ENCODE measurements around the gene CEP19. TPM values are rescaled to one million over a fixed set of nuclear protein-coding genes. Genes with fewer than 3 reads are reported as not detected.

The CEP19 gene
- total and polyA plus RNA-seq, 2 of the 4 experiments (the other 2 are of a cell fraction): 1.1 to 1.4 TPM

DNA sequence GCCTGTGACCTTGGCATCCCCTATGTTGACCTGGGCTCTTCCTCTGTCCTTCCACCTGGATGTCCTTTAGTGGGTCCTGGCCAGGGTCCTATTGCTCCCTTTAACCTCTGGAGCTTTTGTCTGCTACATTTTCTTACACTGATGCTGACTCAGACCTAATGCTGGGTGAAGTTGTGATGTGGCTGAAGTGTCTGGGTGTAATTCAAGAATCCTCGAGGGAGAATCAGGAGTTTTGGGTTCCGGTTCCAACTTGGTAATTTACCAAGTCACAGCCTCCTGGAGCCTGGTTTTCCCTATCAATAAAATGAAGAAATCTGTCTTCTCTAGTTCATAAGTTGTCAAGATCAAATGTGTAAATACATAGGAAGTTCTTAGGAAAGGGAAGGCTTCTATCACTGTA lies 25.6 kb downstream of the CEP19 start:
- no TSS peak for BruUV-seq (replicated peaks)
- Histone ChIP-seq H3K27me3 (ENCODE audit: control insufficient read depth, insufficient read depth, low read length) (peaks cover 7% of the 10 kb centered on the region), H2BK20ac (ENCODE audit: low read depth, low read length) (no peak overlapping the region), H2BK15ac (ENCODE audit: low read depth, low read length) (no peak overlapping the region), H2AK9ac (replicated peaks; ENCODE audit: low read depth, low read length, poor library complexity) (no peak overlapping the region), H4K20me1 (ENCODE audit: insufficient read depth, low read length) (no peaks in the 10 kb centered on the region), H3K4ac (ENCODE audit: low read depth, low read length) (no peak overlapping the region), H3K14ac (replicated peaks; ENCODE audit: low read depth, low read length) (no peak overlapping the region), H3K4me3 (ENCODE audit: insufficient read depth, low read depth, low read length) (no peak overlapping the region), H2AK5ac (ENCODE audit: low read depth, low read length) (no peak overlapping the region), H3K79me1 (ENCODE audit: low read depth in 1 of 2, low read length in 2 of 2) (no peaks in the 10 kb centered on the region), H2AFZ (replicated peaks; ENCODE audit: low read length, poor library complexity) (no peak overlapping the region), H3K4me1 (ENCODE audit: control insufficient read depth, insufficient read depth, low read length) (peaks cover 4% of the 10 kb centered on the region; the same call in 1 of the 2 replicates), H4K8ac (ENCODE audit: low read depth in 2 of 2, low read length in 2 of 2) (no peak overlapping the region), H3K27ac (ENCODE audit: insufficient read depth, low read length) (no peak overlapping the region), H3K9me1 (ENCODE audit: insufficient read depth, low read length) (no peaks in the 10 kb centered on the region; the same call in 1 of the 2 replicates), H3K4me2 (ENCODE audit: low read depth, low read length) (no peak overlapping the region), H3K56ac (ENCODE audit: extremely low read depth, insufficient read depth, low read length) (no peak overlapping the region), H2BK5ac (ENCODE audit: low read depth, low read length, poor library complexity, severe bottlenecking) (no peak overlapping the region), H2BK120ac (ENCODE audit: low read depth, low read length) (no peak overlapping the region), H4K5ac (ENCODE audit: low read depth, low read length) (no peak overlapping the region), H3K36me3 (ENCODE audit: control insufficient read depth, insufficient read depth, low read length) (no peaks in the 10 kb centered on the region), H3K23ac (ENCODE audit: low read depth, low read length) (no peak overlapping the region), H3K18ac (ENCODE audit: low read depth, low read length) (no peak overlapping the region), H3K9ac (ENCODE audit: low read depth, low read length) (no peak overlapping the region), H4K91ac (ENCODE audit: insufficient read depth, low read depth, low read length) (no peak overlapping the region), H3K9me3 (ENCODE audit: control insufficient read depth, insufficient read depth, low read length) (no peaks in the 10 kb centered on the region)
- no peak for DNase-seq
- no peak for ATAC-seq (ENCODE audit: low read depth)
- no CpG with 5 or more reads among the region's 2 CpGs for WGBS, 2 experiments (ENCODE audit: extremely low coverage in 2 of 2, insufficient read length in 1 of 2)
- no peak for TF ChIP-seq FOS (IDR thresholded peaks at IDR 0.05; ENCODE audit: low read depth, low read length)
- in situ Hi-C loops (cut with MboI; ENCODE audit: low sequenced_read_pairs): loop anchor here (5.0 kb wide), 1 partner anchor 79 kb away; no protein-coding TSS in a partner anchor
- dilution Hi-C loops (cut with HindIII; ENCODE audit: low sequenced_read_pairs, unreplicated experiment): no loop called here
- ChIA-PET POLR2A (ENCODE audit: unreplicated experiment) (no interaction called here), CTCF (interaction anchor here (1.2 kb wide), 1 partner anchor 77 kb away, joined by 5 read pairs; no protein-coding TSS in a partner anchor)
- intact Hi-C loops (cut with micrococcal nuclease): loop anchor here (10.0 kb wide), 1 partner anchor 432 kb away; no protein-coding TSS in a partner anchor

Data from IMR-90 (cell line).